RWPE2 (cell line): Measurements from ENCODE around the gene OSBP.
"Not testable (repeated sequence)": the region's sequence is repeated elsewhere in the genome, so short reads cannot be mapped to it uniquely, and the experiment has no call there.

Experiments used
- ATAC-seq: fragments of 200-7000 bp; cut with Tn5 transposase; 3 replicates; pipeline ENCODE4 v1.9.1; 2021; ENCODE audit warnings: low read depth
- DNase-seq: peaks from one replicate; pipeline ENCODE4 v3.0.0-alpha.2; 2020; ENCODE audit warnings: low spot score
- H3K27ac ChIP-seq: fragments of 450-650 bp; 2 replicates; pipeline ENCODE4 v1.5.1; 2017; ENCODE audit warnings: mild to moderate bottlenecking; ENCODE audit not compliant: poor library complexity, severe bottlenecking
- H3K27me3 ChIP-seq: fragments of 250-450 bp; sonication (Bioruptor Pico); 2 replicates; pipeline ENCODE4 v1.5.1; 2021; ENCODE audit warnings: mild to moderate bottlenecking, moderate library complexity; ENCODE audit not compliant: insufficient read depth, poor library complexity, severe bottlenecking
- H3K36me3 ChIP-seq: fragments of 250-450 bp; sonication (Bioruptor Pico); 2 replicates; pipeline ENCODE4 v1.5.1; 2020; ENCODE audit warnings: low read depth, mild to moderate bottlenecking, moderate library complexity
- H3K4me1 ChIP-seq: fragments of 250-450 bp; sonication (Bioruptor Pico); 2 replicates; pipeline ENCODE4 v1.5.1; 2021; ENCODE audit warnings: mild to moderate bottlenecking, moderate library complexity; ENCODE audit not compliant: insufficient read depth, poor library complexity, severe bottlenecking
- H3K4me3 ChIP-seq: fragments of 250-450 bp; sonication (Bioruptor Pico); 2 replicates; pipeline ENCODE4 v1.5.1; 2021; ENCODE audit warnings: mild to moderate bottlenecking, moderate library complexity; ENCODE audit not compliant: severe bottlenecking
- H3K9me3 ChIP-seq: fragments of 250-450 bp; sonication (Bioruptor Pico); 2 replicates; pipeline ENCODE4 v1.5.1; 2021; ENCODE audit warnings: mild to moderate bottlenecking, moderate library complexity; ENCODE audit not compliant: severe bottlenecking
- TF ChIP-seq, protein P1 (sequence below): fragments of 450-650 bp; IDR thresholded peaks from one replicate; pipeline ENCODE4 v1.5.1; 2017; ENCODE audit warnings: mild to moderate bottlenecking, moderate library complexity; ENCODE audit not compliant: poor library complexity, severe bottlenecking

Gene OSBP

DNA sequence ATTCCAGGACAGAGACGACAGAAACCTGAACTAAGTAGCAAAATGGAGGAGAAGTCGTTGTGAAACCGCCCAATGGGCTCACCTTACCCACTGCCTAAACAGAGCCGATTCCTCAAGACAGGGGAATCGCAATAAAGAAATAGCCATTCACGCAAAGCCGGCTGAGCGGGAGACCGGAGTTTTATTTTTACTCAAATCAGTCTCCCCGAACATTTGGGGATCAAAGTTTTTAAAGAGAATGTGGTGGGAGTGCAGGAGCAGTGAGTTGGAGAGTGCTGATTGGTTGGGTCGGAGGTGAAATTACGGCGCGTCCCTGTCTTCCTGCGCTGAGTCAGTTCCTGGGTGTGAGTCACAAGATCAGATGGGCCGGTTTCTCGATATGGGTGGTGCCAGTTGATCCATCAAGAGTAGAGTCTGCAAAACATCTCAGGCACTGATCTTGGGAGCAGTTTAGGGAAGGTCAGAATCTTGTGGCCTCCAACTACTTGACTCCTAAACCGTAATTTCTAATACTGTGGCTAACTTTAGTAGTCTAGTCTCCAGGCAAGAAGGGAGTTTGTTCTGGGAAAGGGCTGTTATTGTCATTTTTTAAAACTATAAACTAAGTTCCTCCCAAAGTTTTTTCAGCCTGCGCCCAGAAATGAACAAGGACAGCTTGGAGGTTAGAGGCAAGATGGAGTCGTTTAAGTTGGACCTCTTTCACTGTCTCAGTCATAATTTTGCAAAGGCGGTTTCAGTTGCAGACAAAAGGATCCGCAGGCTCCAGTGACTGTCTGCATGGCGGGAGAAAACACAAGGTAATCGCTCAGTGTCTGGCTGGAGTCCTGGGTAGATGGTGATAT, 70.2 kb downstream of the OSBP start:
- H3K36me3 ChIP-seq = no peaks in the 10 kb centered on the region
- no peaks in the 10 kb centered on the region for H3K27me3 ChIP-seq
- ATAC-seq = peak; percentile 72
- H3K4me3 ChIP-seq = no peak overlapping the region
- H3K4me1 ChIP-seq = peaks cover 31% of the 10 kb centered on the region
- no peaks in the 10 kb centered on the region for H3K9me3 ChIP-seq
- H3K27ac ChIP-seq = peak overlapping the region; percentile 74
- DNase-seq = peak; percentile 86
- TF ChIP-seq, protein P1, sequence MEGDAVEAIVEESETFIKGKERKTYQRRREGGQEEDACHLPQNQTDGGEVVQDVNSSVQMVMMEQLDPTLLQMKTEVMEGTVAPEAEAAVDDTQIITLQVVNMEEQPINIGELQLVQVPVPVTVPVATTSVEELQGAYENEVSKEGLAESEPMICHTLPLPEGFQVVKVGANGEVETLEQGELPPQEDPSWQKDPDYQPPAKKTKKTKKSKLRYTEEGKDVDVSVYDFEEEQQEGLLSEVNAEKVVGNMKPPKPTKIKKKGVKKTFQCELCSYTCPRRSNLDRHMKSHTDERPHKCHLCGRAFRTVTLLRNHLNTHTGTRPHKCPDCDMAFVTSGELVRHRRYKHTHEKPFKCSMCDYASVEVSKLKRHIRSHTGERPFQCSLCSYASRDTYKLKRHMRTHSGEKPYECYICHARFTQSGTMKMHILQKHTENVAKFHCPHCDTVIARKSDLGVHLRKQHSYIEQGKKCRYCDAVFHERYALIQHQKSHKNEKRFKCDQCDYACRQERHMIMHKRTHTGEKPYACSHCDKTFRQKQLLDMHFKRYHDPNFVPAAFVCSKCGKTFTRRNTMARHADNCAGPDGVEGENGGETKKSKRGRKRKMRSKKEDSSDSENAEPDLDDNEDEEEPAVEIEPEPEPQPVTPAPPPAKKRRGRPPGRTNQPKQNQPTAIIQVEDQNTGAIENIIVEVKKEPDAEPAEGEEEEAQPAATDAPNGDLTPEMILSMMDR = no peak

- no peaks in the 10 kb centered on the region for H3K36me3 ChIP-seq
- peaks cover 31% of the 10 kb centered on the region for H3K4me1 ChIP-seq
- H3K27me3 ChIP-seq = no peaks in the 10 kb centered on the region
- DNase-seq = no peak
- no peak for ATAC-seq
- TF ChIP-seq, protein P1 = no peak
- peak overlapping the region; percentile 74 for H3K27ac ChIP-seq
- H3K9me3 ChIP-seq = no peaks in the 10 kb centered on the region
- H3K4me3 ChIP-seq = no peak overlapping the region
These were observed 70.8 kb downstream of the OSBP start for GRCh38 chr11:59544869-59545178.

- peaks cover 22% of the 10 kb centered on the region for H3K4me1 ChIP-seq
- H3K36me3 ChIP-seq, H3K27me3 ChIP-seq, H3K9me3 ChIP-seq, H3K4me3 ChIP-seq, ATAC-seq, DNase-seq, H3K27ac ChIP-seq: not testable (repeated sequence)
These were observed 71.9 kb downstream of the OSBP start for GRCh38 chr11:59543713-59544112.

- TF ChIP-seq, protein P1 = no peak
- H3K27ac ChIP-seq = no peak overlapping the region
- no peaks in the 10 kb centered on the region for H3K9me3 ChIP-seq
- H3K36me3 ChIP-seq = no peaks in the 10 kb centered on the region
- DNase-seq (no peak), ATAC-seq (no peak)
- peaks cover 16% of the 10 kb centered on the region for H3K4me1 ChIP-seq
- no peak overlapping the region for H3K4me3 ChIP-seq
- H3K27me3 ChIP-seq = no peaks in the 10 kb centered on the region
These were observed 73.3 kb downstream of the OSBP start for GRCh38 chr11:59542142-59542810.

DNA sequence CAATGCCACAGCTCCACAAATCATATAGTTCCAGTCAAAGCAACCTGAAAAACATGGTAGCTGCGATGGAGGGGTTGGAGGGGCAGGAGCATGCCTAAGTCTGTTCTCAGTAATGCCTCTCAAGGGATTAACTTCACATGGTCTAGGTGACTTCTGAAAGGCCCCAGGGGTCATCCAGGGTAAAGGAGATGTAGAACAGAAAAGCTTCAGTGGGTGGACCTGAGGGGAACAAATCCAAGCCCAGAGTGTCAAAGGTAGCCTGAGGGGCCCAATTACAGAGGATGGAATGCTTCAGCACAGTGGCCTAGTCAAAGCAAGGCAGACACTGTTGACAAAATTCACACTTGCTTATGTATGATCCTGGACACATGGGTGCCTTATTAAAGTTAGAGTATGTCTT, 80.9 kb downstream of the OSBP start:
- no peak overlapping the region for H3K27ac ChIP-seq
- H3K36me3 ChIP-seq = no peaks in the 10 kb centered on the region
- H3K9me3 ChIP-seq = no peaks in the 10 kb centered on the region
- no peaks in the 10 kb centered on the region for H3K4me1 ChIP-seq
- no peak for DNase-seq
- no peak for ATAC-seq
- no peaks in the 10 kb centered on the region for H3K27me3 ChIP-seq
- TF ChIP-seq, protein P1 = no peak
- no peak overlapping the region for H3K4me3 ChIP-seq
